Nephron (organoid): ENCODE results near the gene SLC24A2.

Source experiments
- H3K27ac Mint-ChIP-seq, 3 experiments: 2 replicates each; pipeline ENCODE4 v1.8.0; 2020; ENCODE audit warnings: mixed read lengths in 3 of 3, mild to moderate bottlenecking in 2 of 3, moderate library complexity in 1 of 3
- H3K27me3 Mint-ChIP-seq: 2 replicates; pipeline ENCODE4 v1.8.0; 2021; ENCODE audit warnings: low read depth, mild to moderate bottlenecking, moderate library complexity, mixed read lengths
- H3K36me3 Mint-ChIP-seq: 2 replicates; pipeline ENCODE4 v1.8.0; 2020; ENCODE audit warnings: low read depth, mixed read lengths
- H3K4me1 Mint-ChIP-seq: 2 replicates; pipeline ENCODE4 v1.8.0; 2020; ENCODE audit warnings: mixed read lengths
- H3K4me3 Mint-ChIP-seq, 3 experiments: 2 replicates each; pipeline ENCODE4 v1.8.0; 2020; ENCODE audit warnings: mild to moderate bottlenecking in 3 of 3, mixed read lengths in 3 of 3, moderate library complexity in 2 of 3
- H3K9me3 Mint-ChIP-seq: 2 replicates; pipeline ENCODE4 v1.8.0; 2020; ENCODE audit warnings: mixed read lengths
- TF ChIP-seq, protein P1 (sequence below), 3 experiments: fragments of 200-600 bp; sonication (generic); IDR thresholded peaks; one replicate each; pipeline ENCODE4 v1.5.0; 2021; ENCODE audit warnings: antibody characterized with exemption in 3 of 3; ENCODE audit not compliant: unreplicated experiment in 3 of 3

Gene SLC24A2

DNA sequence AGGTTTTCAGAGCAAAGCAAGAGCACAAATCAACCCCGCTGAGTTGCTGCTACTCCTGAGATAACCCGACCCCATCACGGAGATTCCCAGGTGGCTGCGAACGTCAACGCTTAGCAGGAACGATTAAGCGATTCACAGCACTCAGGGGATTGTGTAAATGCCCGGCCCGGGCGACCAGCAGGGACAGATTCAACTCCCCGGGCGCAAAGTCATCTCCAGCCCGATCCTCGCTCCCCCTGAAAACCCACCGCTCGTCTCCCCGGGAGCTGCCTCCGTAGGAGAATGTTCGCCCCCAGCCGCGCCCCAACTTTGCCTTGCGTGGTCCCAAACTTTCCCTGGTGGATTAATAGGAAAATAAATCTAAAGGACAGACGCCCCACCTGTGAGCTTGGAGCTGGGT lies 685 bp downstream of the SLC24A2 start:
- H3K4me1 Mint-ChIP-seq, result peaks cover 4% of the 10 kb centered on the region
- TF ChIP-seq, protein P1, sequence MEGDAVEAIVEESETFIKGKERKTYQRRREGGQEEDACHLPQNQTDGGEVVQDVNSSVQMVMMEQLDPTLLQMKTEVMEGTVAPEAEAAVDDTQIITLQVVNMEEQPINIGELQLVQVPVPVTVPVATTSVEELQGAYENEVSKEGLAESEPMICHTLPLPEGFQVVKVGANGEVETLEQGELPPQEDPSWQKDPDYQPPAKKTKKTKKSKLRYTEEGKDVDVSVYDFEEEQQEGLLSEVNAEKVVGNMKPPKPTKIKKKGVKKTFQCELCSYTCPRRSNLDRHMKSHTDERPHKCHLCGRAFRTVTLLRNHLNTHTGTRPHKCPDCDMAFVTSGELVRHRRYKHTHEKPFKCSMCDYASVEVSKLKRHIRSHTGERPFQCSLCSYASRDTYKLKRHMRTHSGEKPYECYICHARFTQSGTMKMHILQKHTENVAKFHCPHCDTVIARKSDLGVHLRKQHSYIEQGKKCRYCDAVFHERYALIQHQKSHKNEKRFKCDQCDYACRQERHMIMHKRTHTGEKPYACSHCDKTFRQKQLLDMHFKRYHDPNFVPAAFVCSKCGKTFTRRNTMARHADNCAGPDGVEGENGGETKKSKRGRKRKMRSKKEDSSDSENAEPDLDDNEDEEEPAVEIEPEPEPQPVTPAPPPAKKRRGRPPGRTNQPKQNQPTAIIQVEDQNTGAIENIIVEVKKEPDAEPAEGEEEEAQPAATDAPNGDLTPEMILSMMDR (IDR thresholded peaks at IDR 0.05; ENCODE audit: unreplicated experiment in 3 of 3), result no peak
- peaks cover 82% of the 10 kb centered on the region for H3K27me3 Mint-ChIP-seq
- H3K9me3 Mint-ChIP-seq, result peaks cover 3% of the 10 kb centered on the region
- H3K4me3 Mint-ChIP-seq, result peak overlapping the region; percentile 60 to 63 (median 60)
- no peaks in the 10 kb centered on the region for H3K36me3 Mint-ChIP-seq
- H3K27ac Mint-ChIP-seq, result no peak overlapping the region

DNA sequence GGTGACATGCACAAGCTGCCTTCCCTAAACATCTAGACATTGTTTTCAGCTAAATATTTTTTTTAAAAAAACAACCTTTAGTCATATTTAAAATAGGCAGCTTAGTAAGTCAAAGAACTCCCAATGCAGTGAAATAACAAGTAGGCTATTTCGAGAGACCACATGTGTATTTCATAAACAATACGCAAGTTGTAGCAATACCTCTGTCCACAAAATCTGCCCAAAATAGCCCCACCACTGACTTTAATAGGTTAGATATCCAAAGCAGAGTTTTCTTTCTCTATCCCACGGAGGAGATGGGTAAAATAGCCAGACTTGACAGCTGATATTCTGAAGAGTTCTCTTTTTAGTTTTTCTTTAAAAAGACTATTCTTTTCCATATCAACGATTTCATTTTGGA lies 1.2 kb downstream of the SLC24A2 start:
- Mint-ChIP-seq H3K27me3 (peaks cover 78% of the 10 kb centered on the region), H3K27ac (no peak overlapping the region), H3K4me3 (peak overlapping the region; percentile 60 to 63 (median 60)), H3K36me3 (no peaks in the 10 kb centered on the region), H3K9me3 (peaks cover 3% of the 10 kb centered on the region), H3K4me1 (peaks cover 4% of the 10 kb centered on the region)
- TF ChIP-seq, protein P1 (IDR thresholded peaks at IDR 0.05; ENCODE audit: unreplicated experiment in 3 of 3), result no peak

DNA sequence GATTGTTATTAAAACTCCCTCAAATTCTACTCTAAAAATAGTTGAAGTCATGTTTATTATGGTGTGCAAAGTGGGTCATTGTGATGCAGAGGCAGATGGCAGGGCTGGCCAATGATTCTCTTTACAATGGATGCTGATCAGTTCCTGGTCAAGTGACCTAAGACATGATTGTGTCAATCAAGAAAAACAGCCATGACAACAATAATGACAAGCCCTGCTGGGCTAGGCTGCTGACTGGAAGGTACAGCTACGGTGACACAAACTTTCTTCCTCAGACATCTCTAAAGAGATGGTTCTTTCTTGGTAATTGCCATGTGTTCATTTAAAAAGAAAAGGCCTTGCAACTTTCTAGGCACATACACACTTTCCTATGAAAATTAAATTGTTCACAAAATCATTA lies 3.6 kb downstream of the SLC24A2 start:
- no peaks in the 10 kb centered on the region for H3K9me3 Mint-ChIP-seq
- H3K27me3 Mint-ChIP-seq, result peaks cover 62% of the 10 kb centered on the region
- TF ChIP-seq, protein P1 (IDR thresholded peaks at IDR 0.05; ENCODE audit: unreplicated experiment in 3 of 3), result no peak
- no peak overlapping the region for H3K4me3 Mint-ChIP-seq
- peaks cover 4% of the 10 kb centered on the region for H3K4me1 Mint-ChIP-seq
- no peaks in the 10 kb centered on the region for H3K36me3 Mint-ChIP-seq
- no peak overlapping the region for H3K27ac Mint-ChIP-seq

- H3K4me1 Mint-ChIP-seq, result peaks cover 4% of the 10 kb centered on the region
- no peaks in the 10 kb centered on the region for H3K9me3 Mint-ChIP-seq
- H3K27ac Mint-ChIP-seq, result no peak overlapping the region
- H3K4me3 Mint-ChIP-seq, result no peak overlapping the region
- H3K36me3 Mint-ChIP-seq, result no peaks in the 10 kb centered on the region
- TF ChIP-seq, protein P1 (IDR thresholded peaks at IDR 0.05; ENCODE audit: unreplicated experiment in 3 of 3), result no peak
- peaks cover 51% of the 10 kb centered on the region for H3K27me3 Mint-ChIP-seq
Observed at GRCh38 chr9:19784136-19784535, 4.7 kb downstream of the SLC24A2 start.

- H3K27me3 Mint-ChIP-seq, result peaks cover 46% of the 10 kb centered on the region
- H3K27ac Mint-ChIP-seq, result no peak overlapping the region
- peaks cover 4% of the 10 kb centered on the region for H3K4me1 Mint-ChIP-seq
- no peaks in the 10 kb centered on the region for H3K36me3 Mint-ChIP-seq
- no peak overlapping the region for H3K4me3 Mint-ChIP-seq
- H3K9me3 Mint-ChIP-seq, result no peaks in the 10 kb centered on the region
- TF ChIP-seq, protein P1 (IDR thresholded peaks at IDR 0.05; ENCODE audit: unreplicated experiment in 3 of 3), result no peak
Observed at GRCh38 chr9:19783500-19783899, 5.3 kb downstream of the SLC24A2 start.

DNA sequence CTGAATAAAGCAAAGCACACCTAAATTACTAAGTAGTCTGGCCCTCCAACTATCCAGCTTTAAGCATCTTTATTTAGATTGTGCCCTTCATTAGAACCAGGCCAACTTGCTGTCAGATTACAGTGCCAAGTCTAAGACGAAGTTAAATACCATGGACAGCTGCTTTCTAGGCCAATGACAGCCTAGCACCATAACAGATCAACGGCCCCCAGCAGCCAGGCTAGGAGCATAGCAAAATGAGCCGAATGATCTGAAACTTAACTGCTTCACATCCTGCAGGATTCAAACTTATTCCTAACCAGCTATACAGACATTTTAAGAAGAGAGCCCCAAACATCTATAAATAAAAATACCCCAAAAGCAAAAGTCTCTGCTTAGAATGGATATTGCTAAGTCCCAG lies 6.8 kb downstream of the SLC24A2 start:
- TF ChIP-seq, protein P1 (IDR thresholded peaks at IDR 0.05; ENCODE audit: unreplicated experiment in 3 of 3), result no peak
- H3K4me1 Mint-ChIP-seq, result no peaks in the 10 kb centered on the region
- peaks cover 31% of the 10 kb centered on the region for H3K27me3 Mint-ChIP-seq
- no peak overlapping the region for H3K4me3 Mint-ChIP-seq
- no peaks in the 10 kb centered on the region for H3K36me3 Mint-ChIP-seq
- no peaks in the 10 kb centered on the region for H3K9me3 Mint-ChIP-seq
- H3K27ac Mint-ChIP-seq, result no peak overlapping the region
